HL-60 (cell line): ENCODE measurements around the gene GADD45A.

Experiments
- DNase-seq, 2 experiments: peaks; one replicate each; pipeline ENCODE4 v3.0.0-alpha.2; 2010 to 2020; ENCODE audit warnings: low read depth in 1 of 2, low spot score in 1 of 2
- H3K27ac ChIP-seq: fragments of 250-450 bp; sonication (Bioruptor Pico); replicated peaks from 2 replicates; pipeline ENCODE4 v1.5.1; 2020; ENCODE audit warnings: mild to moderate bottlenecking, moderate library complexity
- H3K27me3 ChIP-seq: fragments of 250-450 bp; sonication (Bioruptor Pico); 2 replicates; pipeline ENCODE4 v1.5.1; 2021; ENCODE audit warnings: mild to moderate bottlenecking, moderate library complexity; ENCODE audit not compliant: insufficient read depth, poor library complexity, severe bottlenecking
- H3K4me3 ChIP-seq: replicated peaks from 2 replicates; pipeline ENCODE4 v1.5.1; 2011; ENCODE audit warnings: mild to moderate bottlenecking, control low read depth, low read length; ENCODE audit not compliant: insufficient read depth
- GABPA ChIP-seq: IDR thresholded peaks from 2 replicates; pipeline ENCODE4 v1.6.1; 2012; ENCODE audit warnings: low read depth
- POLR2AphosphoS5 ChIP-seq: IDR thresholded peaks from 2 replicates; pipeline ENCODE4 v1.6.1; 2012; ENCODE audit warnings: low read depth
- SPI1 ChIP-seq: IDR thresholded peaks from 2 replicates; pipeline ENCODE4 v1.6.1; 2012; ENCODE audit warnings: low read depth, mild to moderate bottlenecking, borderline replicate concordance
- TF ChIP-seq, protein P1 (sequence below): IDR thresholded peaks from one replicate; pipeline ENCODE4 v1.5.1; 2011; ENCODE audit warnings: low read length, control low read depth, inconsistent platforms; ENCODE audit not compliant: insufficient read depth
- TF ChIP-seq, protein P2 (sequence below): IDR thresholded peaks from 2 replicates; pipeline ENCODE4 v1.6.1; 2012; ENCODE audit warnings: low read depth; ENCODE audit not compliant: insufficient replicate concordance

The GADD45A gene

DNA sequence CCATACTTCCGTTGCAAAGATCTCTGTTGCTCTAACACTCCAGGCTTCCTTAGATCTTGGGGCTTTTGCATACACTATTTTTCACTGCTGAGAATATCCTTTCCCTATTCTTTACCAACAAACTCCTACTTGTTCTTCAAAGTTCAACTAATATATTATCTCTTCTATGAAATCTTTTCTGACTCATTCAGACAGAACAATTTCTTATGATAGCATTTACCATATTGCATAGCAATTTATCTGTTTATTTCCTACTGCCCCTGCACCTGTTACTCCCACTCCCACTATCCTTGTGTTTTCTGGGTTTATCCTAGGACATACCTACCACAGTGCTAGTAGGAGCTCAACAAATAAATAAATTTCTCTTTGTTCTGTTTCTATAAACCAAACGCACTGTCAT, 11.0 kb downstream of the GADD45A start:
- Histone ChIP-seq H3K27ac (no peak overlapping the region), H3K27me3 (no peaks in the 10 kb centered on the region), H3K4me3 (no peak overlapping the region)
- TF ChIP-seq SPI1 (no peak), POLR2AphosphoS5 (no peak), GABPA (no peak)
- TF ChIP-seq, protein P1, sequence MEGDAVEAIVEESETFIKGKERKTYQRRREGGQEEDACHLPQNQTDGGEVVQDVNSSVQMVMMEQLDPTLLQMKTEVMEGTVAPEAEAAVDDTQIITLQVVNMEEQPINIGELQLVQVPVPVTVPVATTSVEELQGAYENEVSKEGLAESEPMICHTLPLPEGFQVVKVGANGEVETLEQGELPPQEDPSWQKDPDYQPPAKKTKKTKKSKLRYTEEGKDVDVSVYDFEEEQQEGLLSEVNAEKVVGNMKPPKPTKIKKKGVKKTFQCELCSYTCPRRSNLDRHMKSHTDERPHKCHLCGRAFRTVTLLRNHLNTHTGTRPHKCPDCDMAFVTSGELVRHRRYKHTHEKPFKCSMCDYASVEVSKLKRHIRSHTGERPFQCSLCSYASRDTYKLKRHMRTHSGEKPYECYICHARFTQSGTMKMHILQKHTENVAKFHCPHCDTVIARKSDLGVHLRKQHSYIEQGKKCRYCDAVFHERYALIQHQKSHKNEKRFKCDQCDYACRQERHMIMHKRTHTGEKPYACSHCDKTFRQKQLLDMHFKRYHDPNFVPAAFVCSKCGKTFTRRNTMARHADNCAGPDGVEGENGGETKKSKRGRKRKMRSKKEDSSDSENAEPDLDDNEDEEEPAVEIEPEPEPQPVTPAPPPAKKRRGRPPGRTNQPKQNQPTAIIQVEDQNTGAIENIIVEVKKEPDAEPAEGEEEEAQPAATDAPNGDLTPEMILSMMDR, result no peak
- TF ChIP-seq, protein P2, sequence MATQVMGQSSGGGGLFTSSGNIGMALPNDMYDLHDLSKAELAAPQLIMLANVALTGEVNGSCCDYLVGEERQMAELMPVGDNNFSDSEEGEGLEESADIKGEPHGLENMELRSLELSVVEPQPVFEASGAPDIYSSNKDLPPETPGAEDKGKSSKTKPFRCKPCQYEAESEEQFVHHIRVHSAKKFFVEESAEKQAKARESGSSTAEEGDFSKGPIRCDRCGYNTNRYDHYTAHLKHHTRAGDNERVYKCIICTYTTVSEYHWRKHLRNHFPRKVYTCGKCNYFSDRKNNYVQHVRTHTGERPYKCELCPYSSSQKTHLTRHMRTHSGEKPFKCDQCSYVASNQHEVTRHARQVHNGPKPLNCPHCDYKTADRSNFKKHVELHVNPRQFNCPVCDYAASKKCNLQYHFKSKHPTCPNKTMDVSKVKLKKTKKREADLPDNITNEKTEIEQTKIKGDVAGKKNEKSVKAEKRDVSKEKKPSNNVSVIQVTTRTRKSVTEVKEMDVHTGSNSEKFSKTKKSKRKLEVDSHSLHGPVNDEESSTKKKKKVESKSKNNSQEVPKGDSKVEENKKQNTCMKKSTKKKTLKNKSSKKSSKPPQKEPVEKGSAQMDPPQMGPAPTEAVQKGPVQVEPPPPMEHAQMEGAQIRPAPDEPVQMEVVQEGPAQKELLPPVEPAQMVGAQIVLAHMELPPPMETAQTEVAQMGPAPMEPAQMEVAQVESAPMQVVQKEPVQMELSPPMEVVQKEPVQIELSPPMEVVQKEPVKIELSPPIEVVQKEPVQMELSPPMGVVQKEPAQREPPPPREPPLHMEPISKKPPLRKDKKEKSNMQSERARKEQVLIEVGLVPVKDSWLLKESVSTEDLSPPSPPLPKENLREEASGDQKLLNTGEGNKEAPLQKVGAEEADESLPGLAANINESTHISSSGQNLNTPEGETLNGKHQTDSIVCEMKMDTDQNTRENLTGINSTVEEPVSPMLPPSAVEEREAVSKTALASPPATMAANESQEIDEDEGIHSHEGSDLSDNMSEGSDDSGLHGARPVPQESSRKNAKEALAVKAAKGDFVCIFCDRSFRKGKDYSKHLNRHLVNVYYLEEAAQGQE, result no peak
- no peak for DNase-seq

DNA sequence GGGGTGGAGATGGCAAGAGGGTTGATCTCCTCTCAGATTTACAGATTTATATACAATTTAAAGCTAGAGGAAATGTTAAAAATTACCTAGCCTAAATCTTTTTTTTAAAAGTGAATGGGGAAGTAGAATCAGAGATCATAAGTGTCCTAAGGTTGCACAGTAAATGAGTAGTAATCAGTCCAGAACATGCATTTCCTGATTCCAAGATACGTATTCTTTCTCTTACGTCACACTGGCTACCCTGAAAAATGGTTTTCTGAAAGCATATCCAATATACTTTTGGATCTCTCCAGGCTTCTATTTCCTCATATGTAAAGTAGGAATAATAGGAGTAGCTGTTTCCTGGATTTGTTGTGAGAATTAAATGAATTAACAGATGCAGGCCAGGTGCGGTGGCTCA, 11.7 kb downstream of the GADD45A start:
- Histone ChIP-seq H3K27me3 (no peaks in the 10 kb centered on the region), H3K4me3 (no peak overlapping the region), H3K27ac (no peak overlapping the region)
- TF ChIP-seq GABPA, result no peak
- TF ChIP-seq, protein P2, result no peak
- TF ChIP-seq, protein P1, result no peak
- TF ChIP-seq POLR2AphosphoS5, result no peak
- no peak for TF ChIP-seq SPI1
- DNase-seq, result no peak

DNA sequence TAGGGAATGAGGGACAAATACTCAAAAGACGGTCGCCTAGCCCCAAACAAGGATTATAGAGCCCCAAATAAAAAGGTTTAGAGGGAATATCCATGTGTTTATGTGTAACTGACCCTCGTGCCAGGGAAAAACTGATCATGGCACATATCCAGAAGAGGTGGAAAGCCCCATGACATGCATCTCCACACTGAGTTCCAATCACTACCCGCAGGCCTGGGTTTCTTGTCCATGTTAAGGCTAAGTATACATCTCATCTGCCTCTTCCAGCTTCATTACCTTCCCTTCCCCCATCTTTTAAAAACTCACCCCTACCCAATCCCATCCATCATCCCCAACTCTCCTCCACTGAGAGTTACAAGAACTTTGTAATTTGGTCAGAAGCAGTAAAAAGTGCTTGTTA, 15.2 kb downstream of the GADD45A start:
- no peak overlapping the region for H3K27ac ChIP-seq

More for the DNA sequence above, 15.2 kb downstream of the GADD45A start:
- H3K4me3 ChIP-seq, result no peak overlapping the region
- H3K27me3 ChIP-seq, result no peaks in the 10 kb centered on the region
- DNase-seq, result no peak
- TF ChIP-seq SPI1 (no peak), GABPA (no peak)
- TF ChIP-seq, protein P2, result no peak
- TF ChIP-seq, protein P1, result no peak
